ENCODE measurements around the gene SLC19A2.

Gene SLC19A2

GRCh38 chr1:169474302-169474995 lies 11.3 kb downstream of the SLC19A2 start:
- ATAC-seq = no peak
- no peak for TF ChIP-seq ESRRG (CRISPR knock-in tag; IDR thresholded peaks at IDR 0.05)
- TF ChIP-seq BACH2 (CRISPR knock-in tag; IDR thresholded peaks at IDR 0.05; ENCODE audit: borderline replicate concordance) = no peak
- no peak for TF ChIP-seq ZNF70 (CRISPR knock-in tag; IDR thresholded peaks at IDR 0.05)
- TF ChIP-seq ZFP30 (CRISPR knock-in tag; IDR thresholded peaks at IDR 0.05) = no peak
- TF ChIP-seq CSDC2 (CRISPR knock-in tag; IDR thresholded peaks at IDR 0.05) = no peak
- no peak for TF ChIP-seq TOX (CRISPR knock-in tag; IDR thresholded peaks at IDR 0.05; ENCODE audit: borderline replicate concordance)
- no peak for TF ChIP-seq ARNTL (CRISPR knock-in tag; IDR thresholded peaks at IDR 0.05; ENCODE audit: borderline replicate concordance, low read depth)
- no peak for TF ChIP-seq ZC3H10 (CRISPR knock-in tag; IDR thresholded peaks at IDR 0.05)
- no peak for TF ChIP-seq TCF4 (CRISPR knock-in tag; IDR thresholded peaks at IDR 0.05; ENCODE audit: borderline replicate concordance)
- no peak for TF ChIP-seq RARB (CRISPR knock-in tag; IDR thresholded peaks at IDR 0.05)
- TF ChIP-seq PPARA (CRISPR knock-in tag; IDR thresholded peaks at IDR 0.05; ENCODE audit: borderline replicate concordance) = no peak
- no peak for TF ChIP-seq CSRNP3 (CRISPR knock-in tag; IDR thresholded peaks at IDR 0.05)

GRCh38 chr1:169473347-169473746 lies 12.4 kb downstream of the SLC19A2 start:
- ATAC-seq = no peak
- TF ChIP-seq POU6F1 (CRISPR knock-in tag; IDR thresholded peaks at IDR 0.05; ENCODE audit: borderline replicate concordance, low read depth) (no peak), PPARA (CRISPR knock-in tag; IDR thresholded peaks at IDR 0.05; ENCODE audit: borderline replicate concordance) (no peak), CREB5 (CRISPR knock-in tag; IDR thresholded peaks at IDR 0.05; ENCODE audit: low read depth) (no peak), TSHZ2 (CRISPR knock-in tag; IDR thresholded peaks at IDR 0.05) (no peak), ISL1 (CRISPR knock-in tag; IDR thresholded peaks at IDR 0.05) (no peak), OSR1 (CRISPR knock-in tag; IDR thresholded peaks at IDR 0.05) (no peak), TCF4 (CRISPR knock-in tag; IDR thresholded peaks at IDR 0.05; ENCODE audit: borderline replicate concordance) (no peak), SNAI2 (CRISPR knock-in tag; IDR thresholded peaks at IDR 0.05) (no peak), ARNTL (CRISPR knock-in tag; IDR thresholded peaks at IDR 0.05; ENCODE audit: borderline replicate concordance, low read depth) (no peak), BACH2 (CRISPR knock-in tag; IDR thresholded peaks at IDR 0.05; ENCODE audit: borderline replicate concordance) (no peak), ESRRG (CRISPR knock-in tag; IDR thresholded peaks at IDR 0.05) (no peak), CSRNP3 (CRISPR knock-in tag; IDR thresholded peaks at IDR 0.05) (no peak), CSDC2 (CRISPR knock-in tag; IDR thresholded peaks at IDR 0.05) (no peak), RARB (CRISPR knock-in tag; IDR thresholded peaks at IDR 0.05) (no peak), GLIS3 (CRISPR knock-in tag; IDR thresholded peaks at IDR 0.05) (no peak), TOX (CRISPR knock-in tag; IDR thresholded peaks at IDR 0.05; ENCODE audit: borderline replicate concordance) (no peak), ZFP30 (CRISPR knock-in tag; IDR thresholded peaks at IDR 0.05) (no peak), ZNF8 (CRISPR knock-in tag; IDR thresholded peaks at IDR 0.05) (no peak), PATZ1 (CRISPR knock-in tag; IDR thresholded peaks at IDR 0.05; ENCODE audit: borderline replicate concordance) (no peak), ZNF70 (CRISPR knock-in tag; IDR thresholded peaks at IDR 0.05) (no peak)

Measured in SK-N-SH treated with all-trans-retinoic acid at 6 μM for 48 hours (cell line).